ENCODE results near the gene LEUTX. TPM values are rescaled to one million over a fixed set of nuclear protein-coding genes. Genes with fewer than 3 reads are reported as not detected.
"Not testable (repeated sequence)": the region's sequence is repeated elsewhere in the genome, so short reads cannot be mapped to it uniquely, and the experiment has no call there.

Gene LEUTX
- total RNA-seq, 1 donor from 2014 or later, result not detected

DNA sequence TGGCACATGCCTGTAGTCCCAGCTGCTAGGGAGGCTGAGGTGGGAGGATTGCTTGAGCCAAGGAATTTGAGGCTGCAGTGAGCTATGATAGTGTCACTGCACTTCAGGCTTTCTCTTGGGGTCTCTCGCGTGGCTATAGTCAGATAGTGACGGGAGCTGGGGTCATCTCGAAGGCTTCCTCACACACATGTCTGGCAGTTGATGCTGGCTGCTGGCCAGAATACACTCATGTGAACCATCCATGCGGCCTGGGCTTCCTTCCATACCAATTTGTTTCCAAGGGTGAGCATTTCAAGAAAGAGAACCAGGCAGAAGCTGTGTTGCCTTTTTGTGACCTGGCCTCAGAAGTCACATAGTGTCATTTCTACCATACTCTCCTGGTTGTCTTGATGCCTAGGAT is 26.4 kb downstream of the LEUTX start:
- H3K36me3 Mint-ChIP-seq, result no peaks in the 10 kb centered on the region

DNA sequence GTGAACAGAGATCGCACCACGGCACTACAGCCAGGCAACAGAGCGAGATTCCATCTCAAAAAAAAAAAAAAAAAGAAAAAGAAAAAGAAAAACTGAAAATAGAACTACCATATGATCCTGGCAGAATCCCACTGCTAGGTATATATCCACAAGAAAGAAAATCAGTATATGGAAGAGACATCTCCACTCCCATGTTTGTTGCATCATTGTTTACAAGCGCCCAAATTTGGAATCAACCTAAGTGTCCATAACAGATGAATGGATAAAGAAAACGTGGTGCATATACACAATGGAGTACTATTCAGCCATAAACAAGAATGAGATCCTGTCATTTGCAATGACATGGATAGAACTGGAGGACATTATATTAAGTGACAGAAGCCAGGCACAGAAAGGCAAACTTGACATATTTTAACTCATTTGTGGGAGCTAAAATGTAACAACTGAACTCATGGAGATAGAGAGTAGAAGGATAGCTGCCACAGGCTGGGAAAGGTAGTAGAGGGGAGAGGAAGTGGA is 29.3 kb downstream of the LEUTX start:
- Histone ChIP-seq H4K20me1 (ENCODE audit: low read depth) (no peaks in the 10 kb centered on the region), H2AFZ (replicated peaks) (no peak overlapping the region), H3K9me3 (ENCODE audit: low read depth) (no peaks in the 10 kb centered on the region), H3K4me3 (no peak overlapping the region), H3K79me2 (ENCODE audit: low read depth) (no peaks in the 10 kb centered on the region), H3K27me3 (no peaks in the 10 kb centered on the region), H3K9ac (no peak overlapping the region), H3F3A (ENCODE audit: low read depth) (no peaks in the 10 kb centered on the region), H3K4me2 (no peak overlapping the region), H3K27ac (no peak overlapping the region), H3K4me1 (peaks cover 2% of the 10 kb centered on the region), H3K36me3 (no peaks in the 10 kb centered on the region)
- peaks cover 2% of the 10 kb centered on the region for H3K9me3 Mint-ChIP-seq
- no peak overlapping the region for H3K4me3 Mint-ChIP-seq
- peaks cover 2% of the 10 kb centered on the region for H3K27me3 Mint-ChIP-seq (ENCODE audit: insufficient read depth, low read depth)
- no peak overlapping the region for H3K27ac Mint-ChIP-seq
- no peak for DNase-seq (ENCODE audit: low spot score)
- TF ChIP-seq EZH2 (IDR thresholded peaks at IDR 0.05), result no peak
- TF ChIP-seq, protein P1, sequence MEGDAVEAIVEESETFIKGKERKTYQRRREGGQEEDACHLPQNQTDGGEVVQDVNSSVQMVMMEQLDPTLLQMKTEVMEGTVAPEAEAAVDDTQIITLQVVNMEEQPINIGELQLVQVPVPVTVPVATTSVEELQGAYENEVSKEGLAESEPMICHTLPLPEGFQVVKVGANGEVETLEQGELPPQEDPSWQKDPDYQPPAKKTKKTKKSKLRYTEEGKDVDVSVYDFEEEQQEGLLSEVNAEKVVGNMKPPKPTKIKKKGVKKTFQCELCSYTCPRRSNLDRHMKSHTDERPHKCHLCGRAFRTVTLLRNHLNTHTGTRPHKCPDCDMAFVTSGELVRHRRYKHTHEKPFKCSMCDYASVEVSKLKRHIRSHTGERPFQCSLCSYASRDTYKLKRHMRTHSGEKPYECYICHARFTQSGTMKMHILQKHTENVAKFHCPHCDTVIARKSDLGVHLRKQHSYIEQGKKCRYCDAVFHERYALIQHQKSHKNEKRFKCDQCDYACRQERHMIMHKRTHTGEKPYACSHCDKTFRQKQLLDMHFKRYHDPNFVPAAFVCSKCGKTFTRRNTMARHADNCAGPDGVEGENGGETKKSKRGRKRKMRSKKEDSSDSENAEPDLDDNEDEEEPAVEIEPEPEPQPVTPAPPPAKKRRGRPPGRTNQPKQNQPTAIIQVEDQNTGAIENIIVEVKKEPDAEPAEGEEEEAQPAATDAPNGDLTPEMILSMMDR (IDR thresholded peaks at IDR 0.05), result no peak
- TF ChIP-seq EZH2phosphoT487 (IDR thresholded peaks at IDR 0.05), result no peak
- H3K36me3 Mint-ChIP-seq, result no peaks in the 10 kb centered on the region
- no peaks in the 10 kb centered on the region for H3K4me1 Mint-ChIP-seq

More for the DNA sequence above, 26.4 kb downstream of the LEUTX start:
- H3K27me3 ChIP-seq, result no peaks in the 10 kb centered on the region
- H4K20me1 ChIP-seq (ENCODE audit: low read depth), result no peaks in the 10 kb centered on the region
- H3K9ac ChIP-seq, result no peak overlapping the region
- H3K4me2 ChIP-seq, result no peak overlapping the region
- H3K79me2 ChIP-seq (ENCODE audit: low read depth), result no peaks in the 10 kb centered on the region
- H3K9me3 ChIP-seq (ENCODE audit: low read depth), result no peaks in the 10 kb centered on the region
- no peaks in the 10 kb centered on the region for H3K36me3 ChIP-seq
- H3F3A ChIP-seq (ENCODE audit: low read depth), result no peaks in the 10 kb centered on the region
- peaks cover 4% of the 10 kb centered on the region for H3K27me3 Mint-ChIP-seq (ENCODE audit: insufficient read depth, low read depth)
- no peaks in the 10 kb centered on the region for H3K4me1 Mint-ChIP-seq
- no peak overlapping the region for H2AFZ ChIP-seq (replicated peaks)
- no peak overlapping the region for H3K27ac ChIP-seq
- H3K9me3 Mint-ChIP-seq, result peaks cover 2% of the 10 kb centered on the region
- DNase-seq (ENCODE audit: low spot score), result no peak
- H3K4me3 ChIP-seq, result no peak overlapping the region
- TF ChIP-seq, protein P1 (IDR thresholded peaks at IDR 0.05), result no peak
- no peak for TF ChIP-seq EZH2 (IDR thresholded peaks at IDR 0.05)
- no peak for TF ChIP-seq EZH2phosphoT487 (IDR thresholded peaks at IDR 0.05)
- H3K4me3 Mint-ChIP-seq, result no peak overlapping the region
- peaks cover 5% of the 10 kb centered on the region for H3K4me1 ChIP-seq
- peak overlapping the region; percentile 69 for H3K27ac Mint-ChIP-seq

DNA sequence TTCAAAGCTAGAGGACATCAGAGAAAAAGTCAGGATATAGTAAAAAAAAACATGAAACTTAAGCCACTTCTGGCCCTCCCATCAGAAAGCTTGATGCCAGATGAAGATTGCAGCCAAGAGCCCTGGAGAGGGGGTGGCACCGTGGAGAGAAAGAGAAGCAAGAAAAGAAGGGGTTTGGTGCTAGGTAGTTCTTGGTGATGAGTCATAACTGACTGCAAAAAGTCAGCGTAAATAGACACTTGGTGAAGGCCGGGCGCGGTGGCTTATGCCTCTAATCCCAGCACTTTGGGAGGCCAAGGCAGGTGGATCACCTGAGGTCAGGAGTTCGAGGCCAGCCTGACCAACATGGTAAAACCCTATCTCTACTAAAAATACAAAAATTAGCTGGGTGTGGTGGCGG is 30.0 kb downstream of the LEUTX start:
- H3K9ac ChIP-seq; H3K9me3 Mint-ChIP-seq; H3K27ac ChIP-seq; H3K79me2 ChIP-seq (ENCODE audit: low read depth); DNase-seq (ENCODE audit: low spot score); H3K4me2 ChIP-seq; H3K27me3 ChIP-seq; H3F3A ChIP-seq (ENCODE audit: low read depth); H3K36me3 ChIP-seq; H3K4me3 ChIP-seq; H3K27ac Mint-ChIP-seq; H3K36me3 Mint-ChIP-seq; H3K4me1 Mint-ChIP-seq; H3K27me3 Mint-ChIP-seq (ENCODE audit: insufficient read depth, low read depth); H3K4me3 Mint-ChIP-seq; H3K4me1 ChIP-seq; H3K9me3 ChIP-seq (ENCODE audit: low read depth); H2AFZ ChIP-seq (replicated peaks); H4K20me1 ChIP-seq (ENCODE audit: low read depth): not testable (repeated sequence)

DNA sequence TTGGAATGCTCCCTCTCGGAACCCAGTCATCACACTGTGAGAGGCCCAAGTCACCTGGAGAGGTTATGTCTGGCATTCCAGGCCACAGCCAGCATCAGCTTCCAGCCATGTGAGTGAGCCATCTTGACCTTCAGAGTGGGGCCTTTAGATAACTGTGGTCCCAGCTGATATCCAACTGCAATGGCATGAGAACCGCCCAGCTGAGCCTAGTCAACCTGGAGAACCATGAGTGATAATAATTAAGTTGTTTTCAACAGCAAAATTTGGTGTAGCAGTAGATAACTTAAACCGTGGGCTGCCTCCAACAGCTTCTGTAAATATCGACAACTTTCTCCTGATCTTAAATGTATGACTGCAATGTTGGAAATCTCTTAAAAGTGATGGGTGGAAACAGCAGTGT is 30.7 kb downstream of the LEUTX start:
- no peak overlapping the region for H3K27ac ChIP-seq
- H3K36me3 ChIP-seq, result no peaks in the 10 kb centered on the region
- H3K27me3 ChIP-seq, result no peaks in the 10 kb centered on the region
- H3K9me3 ChIP-seq (ENCODE audit: low read depth), result no peaks in the 10 kb centered on the region
- H3K4me1 ChIP-seq, result no peaks in the 10 kb centered on the region
- no peak overlapping the region for H3K4me3 ChIP-seq
- H3K9ac ChIP-seq, result no peak overlapping the region
- no peaks in the 10 kb centered on the region for H4K20me1 ChIP-seq (ENCODE audit: low read depth)
- TF ChIP-seq, protein P1 (IDR thresholded peaks at IDR 0.05), result no peak
- TF ChIP-seq EZH2phosphoT487 (IDR thresholded peaks at IDR 0.05) (no peak), EZH2 (IDR thresholded peaks at IDR 0.05) (no peak)
- no peak overlapping the region for H3K4me2 ChIP-seq
- Mint-ChIP-seq H3K4me3 (no peak overlapping the region), H3K9me3 (peaks cover 2% of the 10 kb centered on the region), H3K27ac (no peak overlapping the region), H3K4me1 (no peaks in the 10 kb centered on the region), H3K27me3 (ENCODE audit: insufficient read depth, low read depth) (peaks cover 2% of the 10 kb centered on the region), H3K36me3 (no peaks in the 10 kb centered on the region)
- H3K79me2 ChIP-seq (ENCODE audit: low read depth), result no peaks in the 10 kb centered on the region
- no peak overlapping the region for H2AFZ ChIP-seq (replicated peaks)
- no peaks in the 10 kb centered on the region for H3F3A ChIP-seq (ENCODE audit: low read depth)
- no peak for DNase-seq (ENCODE audit: low spot score)

Measured in neural progenitor cell (in vitro differentiated cells).